ENCODE results near the gene ZNF57. TPM values are rescaled to one million over a fixed set of nuclear protein-coding genes. Genes with fewer than 3 reads are reported as not detected.

ZNF57 gene
- total and polyA plus RNA-seq, 9 of the 15 experiments (the other 6 are each of a cell fraction or from before 2014, with no cell fraction given): 3.9 to 13.5 (median 7.8) TPM

GRCh38 chr19:2949939-2950285 lies 49.2 kb downstream of the ZNF57 start (continued):
- TF ChIP-seq ZBTB9 (CRISPR knock-in tag; IDR thresholded peaks at IDR 0.05) (no peak), SRSF1 (IDR thresholded peaks at IDR 0.05; ENCODE audit: low read depth, low read length) (no peak), U2AF1 (optimal IDR thresholded peaks at IDR 0.05; ENCODE audit: low read depth, low read length) (no peak), XRCC4 (IDR thresholded peaks at IDR 0.05; ENCODE audit: extremely low read depth, insufficient read depth, insufficient read length) (no peak), CBFB (CRISPR knock-in tag; IDR thresholded peaks at IDR 0.05) (no peak), FOXA1 (IDR thresholded peaks at IDR 0.05; ENCODE audit: borderline replicate concordance) (no peak), GATAD2A (IDR thresholded peaks at IDR 0.05) (no peak; the same call in 1 of the 2 replicates), GATA2 (CRISPR knock-in tag; IDR thresholded peaks at IDR 0.05) (peak; percentile 97), RBM39 (optimal IDR thresholded peaks at IDR 0.05; ENCODE audit: low read depth, low read length) (peak; percentile 62), ZNF507 (tag; conservative IDR thresholded peaks at IDR 0.05) (no peak), REST (IDR thresholded peaks at IDR 0.05; ENCODE audit: borderline replicate concordance) (peak; percentile 57), REST (CRISPR knock-in tag; IDR thresholded peaks at IDR 0.05; ENCODE audit: low read depth) (no peak)

Measured in K562 (cell line).